GM12875 (cell line): ENCODE measurements around the gene SYTL2.

Experiments
- H3K4me3 ChIP-seq: one replicate; pipeline ENCODE4 v1.5.1; 2011; ENCODE audit warnings: low read depth, low read length, control low read depth
- CTCF ChIP-seq: IDR thresholded peaks from 2 replicates; pipeline ENCODE4 v1.5.1; 2011; ENCODE audit warnings: low read depth, mild to moderate bottlenecking, control low read depth, inconsistent platforms, low read length, moderate library complexity, borderline replicate concordance; ENCODE audit not compliant: insufficient read depth

Gene SYTL2

GRCh38 chr11:85835263-85835662, 24.3 kb upstream of the SYTL2 start:
- no peak overlapping the region for H3K4me3 ChIP-seq
- no peak for TF ChIP-seq CTCF

GRCh38 chr11:85831050-85831449, 20.1 kb upstream of the SYTL2 start:
- TF ChIP-seq CTCF, result no peak
- no peak overlapping the region for H3K4me3 ChIP-seq

GRCh38 chr11:85829172-85829571, 18.2 kb upstream of the SYTL2 start:
- H3K4me3 ChIP-seq, result no peak overlapping the region
- no peak for TF ChIP-seq CTCF

GRCh38 chr11:85828640-85828978, 17.7 kb upstream of the SYTL2 start:
- no peak for TF ChIP-seq CTCF
- no peak overlapping the region for H3K4me3 ChIP-seq

- no peak for TF ChIP-seq CTCF
- H3K4me3 ChIP-seq, result no peak overlapping the region
Observed at GRCh38 chr11:85827748-85828639, 17.1 kb upstream of the SYTL2 start.

- no peak overlapping the region for H3K4me3 ChIP-seq
- TF ChIP-seq CTCF, result peak; percentile 52
Observed at GRCh38 chr11:85826116-85826855, 15.3 kb upstream of the SYTL2 start.

- no peak for TF ChIP-seq CTCF
Observed at GRCh38 chr11:85825616-85826015, 14.7 kb upstream of the SYTL2 start.

More at GRCh38 chr11:85825616-85826015, 14.7 kb upstream of the SYTL2 start:
- no peak overlapping the region for H3K4me3 ChIP-seq
